HG03565 (cell line): Measurements from ENCODE around the gene TEX48.
A peak's percentile ranks its signal among the peaks of the same experiment; 100 is the strongest.

ENCODE experiments used
- ATAC-seq: cut with Tn5 transposase; IDR thresholded peaks from one replicate; pipeline ENCODE4 v1.9.1; 2021; ENCODE audit warnings: mild to moderate bottlenecking, moderate library complexity; ENCODE audit not compliant: unreplicated experiment

The TEX48 gene

DNA sequence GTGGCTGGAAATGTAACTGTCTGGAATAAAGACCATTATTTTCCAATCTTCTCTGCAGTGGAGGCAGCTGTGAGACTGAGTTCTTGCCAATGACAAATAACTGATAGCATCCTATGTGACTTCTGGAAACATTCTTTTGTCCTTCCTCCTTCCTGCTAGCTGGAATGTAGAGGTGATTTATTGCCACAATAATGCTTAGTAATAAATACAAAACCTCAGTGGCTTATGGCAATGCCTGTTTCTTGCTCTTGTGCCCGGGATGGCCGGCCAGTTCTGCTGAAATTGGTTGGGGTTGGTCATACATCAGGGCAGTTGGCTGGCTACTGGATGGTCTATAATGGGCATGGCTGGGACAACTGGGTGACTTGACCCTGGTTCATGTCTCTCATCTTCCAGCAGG lies 12.2 kb upstream of the TEX48 start:
- ATAC-seq: no peak

DNA sequence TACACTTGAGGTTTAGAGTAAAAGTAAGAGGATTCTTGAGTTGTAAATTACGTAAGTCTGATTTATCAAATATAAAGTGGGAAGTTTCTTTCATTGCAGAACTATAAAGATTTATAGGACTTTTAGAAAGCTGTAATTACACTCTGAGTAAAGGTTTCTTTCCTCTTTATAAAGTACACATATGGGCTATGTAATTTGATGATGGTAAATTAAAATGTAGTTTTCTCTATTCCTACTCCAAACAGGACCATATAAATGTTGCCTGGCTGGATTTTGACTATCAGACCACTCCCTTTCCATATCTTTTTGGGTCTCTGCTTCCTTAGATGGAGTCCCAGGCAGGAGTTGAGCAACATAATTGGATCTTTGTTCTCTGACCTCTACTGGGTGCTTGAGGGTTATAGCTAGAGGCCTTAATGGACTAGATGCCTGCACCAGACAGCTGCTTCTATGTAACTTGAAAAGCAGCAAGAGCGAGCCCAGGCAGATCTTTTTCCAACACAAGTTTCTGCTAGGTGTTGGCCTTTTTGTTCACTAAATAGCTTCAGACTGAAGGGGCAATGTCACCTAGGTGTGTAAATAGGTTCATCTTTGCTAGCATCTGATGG lies 11.4 kb upstream of the TEX48 start:
- no peak for ATAC-seq

DNA sequence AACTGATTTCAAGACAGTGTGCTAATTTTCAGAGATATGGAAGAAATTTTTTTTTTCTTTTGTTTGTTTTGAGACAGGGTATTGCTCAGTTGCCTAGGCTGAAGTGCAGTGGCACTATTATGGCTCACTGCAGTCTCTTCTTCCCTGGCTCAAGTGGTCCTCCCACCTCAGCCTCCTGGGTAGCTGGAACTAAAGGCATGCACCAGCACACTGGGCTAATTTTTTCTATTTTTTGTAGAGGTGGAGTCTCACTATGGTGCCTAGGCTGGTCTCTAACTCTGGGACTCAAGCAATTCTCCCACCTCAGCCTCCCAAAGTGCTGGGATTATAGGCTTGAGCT lies 9.9 kb upstream of the TEX48 start:
- no peak for ATAC-seq

DNA sequence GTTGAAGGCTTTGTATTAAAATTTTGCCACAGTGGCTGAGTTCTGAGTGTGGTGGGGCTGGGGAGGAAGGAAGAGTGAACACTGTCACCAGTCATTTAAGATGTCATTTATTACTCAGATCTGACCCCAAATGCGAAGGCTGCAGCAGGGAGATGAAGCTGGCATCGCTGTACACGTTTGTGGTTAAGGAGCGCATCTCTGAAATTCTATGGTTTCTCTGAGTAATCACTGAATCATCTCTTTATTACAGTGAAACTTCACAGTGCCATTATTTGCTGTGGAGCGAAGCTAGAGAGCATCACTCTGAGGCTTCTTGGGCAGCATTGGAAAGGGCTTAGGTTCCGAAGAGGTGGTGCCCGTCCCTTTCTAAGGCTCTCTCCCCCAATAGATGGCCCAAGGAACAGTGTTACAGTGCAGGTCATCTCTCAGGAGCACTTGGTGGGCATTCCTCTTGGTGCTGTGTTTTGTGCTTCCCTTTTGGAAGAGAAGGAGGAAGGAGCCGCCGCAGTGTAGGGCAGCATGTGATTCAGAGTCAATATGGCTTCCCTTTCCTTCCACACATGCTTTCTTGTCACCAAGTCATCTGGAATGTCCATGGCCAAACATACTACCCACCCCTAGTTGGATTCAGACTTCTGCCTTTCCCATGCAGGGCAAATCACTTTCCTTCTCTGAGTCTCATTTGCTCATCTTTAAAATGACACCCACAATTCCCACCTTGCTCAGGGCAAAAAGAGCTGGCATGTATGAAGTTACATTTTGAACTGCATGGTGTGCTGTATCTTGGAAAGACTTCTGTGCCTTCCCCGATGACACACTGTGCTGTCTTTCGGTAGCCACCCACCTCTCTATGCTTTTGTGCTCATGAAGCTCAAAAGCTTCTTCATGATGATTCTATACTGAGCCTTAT lies 9.3 kb upstream of the TEX48 start:
- ATAC-seq: peak; percentile 72

DNA sequence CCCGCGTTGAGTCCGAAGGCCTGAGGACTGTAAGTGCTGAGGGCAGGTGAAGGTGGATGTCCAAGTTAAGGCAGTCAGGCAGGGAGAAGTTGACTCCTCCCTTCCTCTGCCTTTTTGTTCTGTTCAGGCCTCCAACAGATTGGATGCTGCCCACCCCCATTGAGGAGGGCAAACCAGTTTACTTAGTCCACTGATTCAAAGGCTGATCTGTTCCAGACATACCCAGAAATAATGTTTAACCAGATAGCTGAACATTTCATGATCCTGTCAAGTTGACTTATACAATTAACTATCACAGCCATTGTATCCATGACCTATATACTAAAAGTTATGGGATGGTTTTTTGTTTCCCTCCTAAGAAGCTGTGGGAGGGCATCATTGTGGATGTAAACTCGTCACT lies 8.3 kb upstream of the TEX48 start:
- ATAC-seq: no peak

DNA sequence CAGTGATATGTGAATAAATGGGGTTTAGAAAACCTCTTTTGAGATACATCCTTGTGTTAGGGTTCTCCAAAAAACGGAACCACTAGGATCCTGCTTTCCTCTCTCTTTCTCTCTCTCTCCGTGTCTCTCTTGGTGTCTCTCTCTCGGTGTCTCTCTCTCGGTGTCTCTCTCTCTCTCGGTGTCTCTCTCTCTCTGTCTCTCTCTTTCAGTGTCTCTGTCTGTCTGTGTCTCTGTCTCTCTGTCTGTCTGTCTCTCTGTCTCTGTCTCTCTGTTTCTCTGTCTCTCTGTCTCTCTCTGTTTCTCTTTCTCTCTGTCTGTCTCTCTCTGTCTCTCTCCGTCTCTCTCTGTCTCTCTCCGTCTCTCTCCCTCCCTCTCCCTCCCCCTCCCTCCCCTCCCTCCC lies 7.8 kb upstream of the TEX48 start:
- ATAC-seq: no peak

DNA sequence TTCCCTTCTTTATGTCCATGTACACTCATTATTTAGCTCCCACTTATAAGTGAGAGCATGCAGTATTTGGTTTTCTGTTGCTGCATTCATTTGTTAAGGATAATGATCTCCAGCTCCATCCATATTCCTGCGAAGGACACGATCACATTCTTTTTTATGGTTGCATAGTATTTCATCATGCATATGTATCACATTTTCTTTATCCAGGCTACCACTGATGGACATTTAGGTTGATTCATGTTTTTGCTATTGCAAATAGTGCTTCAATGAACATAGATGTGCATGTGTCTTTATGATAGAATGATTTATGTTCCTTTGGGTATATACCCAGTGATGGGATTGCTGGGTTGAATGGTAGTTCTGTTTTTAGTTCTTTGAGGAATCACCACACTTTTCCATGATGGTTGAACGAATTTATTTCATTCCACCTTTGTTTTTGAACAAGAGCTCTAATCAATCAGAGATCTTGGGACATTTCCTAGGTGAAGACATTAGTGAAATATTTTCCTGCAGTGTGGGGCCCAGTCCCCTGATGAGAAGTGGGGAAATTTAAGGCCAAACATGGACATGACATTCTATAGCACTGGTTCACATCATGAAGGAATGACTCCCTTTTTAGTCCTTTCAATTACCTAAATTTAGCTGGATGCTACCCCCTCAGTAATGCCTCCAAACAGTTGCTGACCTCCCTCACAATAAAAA lies 7.1 kb upstream of the TEX48 start:
- ATAC-seq: no peak

DNA sequence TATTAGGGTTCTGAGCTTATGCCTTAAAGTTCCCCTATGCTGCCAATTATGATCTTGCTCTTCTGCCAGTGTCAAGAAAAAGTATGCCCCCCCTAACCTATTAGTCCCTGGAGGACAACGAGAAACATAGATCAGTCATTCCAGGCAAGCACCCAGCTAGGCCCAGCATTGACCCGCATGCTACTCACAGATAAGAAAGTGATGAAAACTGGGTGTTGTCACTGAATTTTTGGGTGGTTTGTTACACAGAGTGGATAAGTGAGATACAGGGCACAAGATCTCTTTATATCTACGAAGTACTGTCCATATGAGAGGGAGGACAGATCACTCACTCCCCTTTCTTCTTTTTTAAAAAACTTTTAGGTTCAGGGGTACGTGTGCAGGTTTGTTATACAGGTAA lies 6.4 kb upstream of the TEX48 start:
- no peak for ATAC-seq

DNA sequence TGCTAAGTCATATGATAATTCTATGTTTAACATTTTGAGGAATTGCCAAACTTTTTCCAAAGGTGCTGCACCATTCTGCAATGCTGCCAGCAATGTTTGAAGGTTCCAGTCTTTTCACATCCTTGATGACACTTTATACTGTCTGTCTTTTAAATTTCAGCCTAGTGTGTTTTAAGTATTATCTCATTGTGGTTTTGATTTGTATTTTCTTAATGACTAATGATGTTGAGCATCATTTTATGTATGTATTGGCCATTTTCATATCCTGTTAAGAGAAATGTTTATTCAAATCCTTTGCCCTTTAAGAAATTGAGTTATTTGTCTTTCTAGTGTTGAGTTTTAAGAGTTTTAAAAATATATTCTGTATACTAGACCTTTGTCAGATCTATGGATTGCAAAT lies 5.0 kb upstream of the TEX48 start:
- no peak for ATAC-seq

DNA sequence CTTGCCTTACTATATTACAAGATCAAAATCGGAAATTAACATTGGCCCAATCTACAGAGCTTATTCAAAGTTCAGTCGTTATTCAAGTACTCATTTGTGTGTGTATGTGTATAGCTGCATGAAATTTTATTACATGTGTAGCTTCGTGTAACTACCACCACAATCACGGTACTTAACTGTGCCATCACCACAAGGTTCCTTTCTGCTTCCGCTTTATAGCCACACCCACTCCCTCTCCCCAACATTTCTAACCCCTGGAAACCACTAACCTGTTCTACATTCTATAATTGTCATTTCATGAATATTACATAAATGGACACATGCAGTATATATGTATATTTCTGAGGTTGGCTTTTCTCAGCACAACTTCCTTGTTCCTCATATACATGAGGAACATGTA lies 4.0 kb upstream of the TEX48 start:
- no peak for ATAC-seq

DNA sequence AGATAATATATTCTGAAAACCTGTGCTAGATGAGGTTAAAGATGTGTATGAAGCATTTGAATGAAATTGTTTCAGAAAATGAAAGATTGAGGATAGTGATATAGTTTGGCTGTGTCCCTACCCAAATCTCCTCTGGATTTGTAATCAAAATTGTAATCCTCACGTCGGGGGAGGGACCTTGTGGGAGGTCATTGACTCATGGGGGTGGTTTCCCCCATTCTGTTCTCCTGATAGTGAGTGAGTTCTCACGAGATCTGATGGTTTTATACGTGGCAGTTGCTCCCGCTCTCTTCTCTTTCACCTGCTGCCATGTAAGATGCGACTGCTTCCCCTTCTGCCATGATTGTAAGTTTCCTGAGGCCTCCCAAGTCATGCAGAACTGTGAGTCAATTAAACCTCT lies 2.0 kb upstream of the TEX48 start:
- no peak for ATAC-seq

DNA sequence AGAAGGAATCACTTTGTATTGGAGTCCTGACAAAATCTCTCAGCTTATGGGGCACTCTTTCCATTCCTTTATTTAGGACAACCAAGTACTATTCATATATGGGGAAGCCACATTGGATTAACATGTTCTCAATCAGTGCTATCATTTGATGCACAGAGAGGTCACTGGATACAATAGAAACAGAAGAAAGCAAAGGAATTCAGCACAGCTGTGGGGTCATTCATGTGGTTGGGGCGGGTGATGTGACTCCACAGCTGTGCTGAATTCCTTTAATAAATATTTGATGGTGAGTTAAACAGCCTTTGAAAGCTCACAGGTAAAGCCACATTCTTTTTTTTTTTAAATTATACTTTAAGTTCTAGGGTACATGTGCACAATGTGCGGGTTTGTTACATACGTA lies 854 bp upstream of the TEX48 start:
- no peak for ATAC-seq

DNA sequence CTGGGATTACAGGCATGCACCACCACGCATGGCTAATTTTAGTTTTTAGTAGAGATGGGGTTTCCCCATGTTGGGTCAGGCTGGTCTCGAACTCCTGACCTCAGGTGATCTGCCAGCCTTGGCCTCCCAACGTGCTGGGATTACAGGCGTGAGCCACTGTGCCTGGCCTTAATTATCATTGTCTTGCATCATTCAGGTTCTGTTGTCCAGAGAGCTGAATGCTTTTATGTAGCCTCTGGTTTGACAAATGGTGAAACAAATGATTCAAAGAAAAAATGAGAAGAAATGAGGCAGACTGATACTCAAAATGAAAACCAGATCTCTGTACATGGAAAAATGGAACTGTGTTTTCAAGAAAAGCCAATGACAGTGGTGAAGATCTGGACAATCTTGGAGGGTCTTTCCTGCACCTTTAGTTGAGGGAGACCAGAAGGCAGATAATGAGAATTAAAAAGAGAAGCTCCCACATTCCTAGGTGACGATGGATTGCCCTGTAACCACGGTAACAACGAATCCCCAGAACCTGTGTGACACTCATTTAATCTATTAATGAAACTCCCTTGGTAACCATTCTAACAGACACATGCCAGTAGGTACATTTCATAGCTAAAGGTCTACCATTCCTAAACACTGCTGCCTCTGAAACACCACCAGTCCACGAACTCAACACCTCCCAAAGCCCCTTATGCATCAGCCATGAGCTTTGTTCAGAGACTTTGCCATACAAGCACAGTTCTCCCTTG lies 1.6 kb downstream of the TEX48 start:
- no peak for ATAC-seq

DNA sequence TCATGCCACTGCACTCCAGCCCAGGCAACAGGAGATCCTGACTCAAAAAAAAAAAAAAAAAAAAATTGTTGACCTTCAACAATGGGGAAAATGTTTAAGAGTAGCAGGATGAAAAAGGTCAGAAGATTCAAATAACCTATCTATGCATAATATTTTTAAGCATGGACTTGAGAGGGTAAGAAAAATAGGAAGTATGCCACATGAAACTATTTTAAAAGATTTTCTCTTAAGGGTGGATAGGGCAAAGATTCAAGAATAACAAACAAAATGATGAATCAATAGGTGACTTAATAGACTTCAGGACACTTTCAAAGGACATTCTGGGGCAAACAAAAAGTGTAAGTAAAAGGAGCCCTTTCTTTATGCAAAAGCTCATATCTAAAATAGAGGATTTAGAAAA lies 3.2 kb downstream of the TEX48 start:
- ATAC-seq: no peak

DNA sequence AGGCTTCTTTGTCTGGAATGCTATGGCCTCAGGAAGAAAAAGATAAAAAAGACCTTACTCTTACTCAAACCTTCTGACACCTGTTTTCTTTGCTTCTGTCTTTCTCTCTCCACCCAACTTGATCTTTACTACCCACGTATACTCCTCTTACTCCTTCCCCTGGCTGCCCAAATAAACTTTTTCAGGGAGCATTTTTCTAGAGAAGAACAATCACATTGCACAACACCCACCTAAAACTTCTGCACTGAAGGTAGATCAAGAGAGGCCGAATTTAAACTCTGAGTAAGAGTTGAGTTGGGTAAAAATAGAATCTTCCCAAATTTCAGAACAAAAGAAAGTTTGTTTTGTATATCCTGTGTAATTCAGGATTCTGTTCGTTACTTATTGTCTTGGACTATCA lies 3.9 kb downstream of the TEX48 start:
- no peak for ATAC-seq

DNA sequence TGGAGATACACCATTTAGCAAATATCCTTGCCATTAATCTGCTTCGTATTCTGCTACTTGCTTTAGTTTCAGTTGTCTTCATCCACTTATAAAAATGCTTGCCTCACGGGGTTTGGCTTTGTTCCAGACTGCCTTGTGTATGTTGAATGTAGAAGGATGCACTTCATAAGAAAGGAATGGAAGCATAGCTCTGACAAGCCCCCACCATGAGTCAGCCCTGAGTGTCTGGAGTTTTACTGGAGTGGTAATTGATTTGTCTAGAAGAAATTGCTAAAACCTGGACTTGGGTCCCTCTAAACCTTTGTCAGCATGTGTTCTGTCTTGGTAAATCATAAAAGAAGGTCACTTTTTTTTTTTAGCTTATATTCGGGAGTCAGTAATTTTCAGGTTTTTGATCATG lies 4.6 kb downstream of the TEX48 start:
- ATAC-seq: no peak

DNA sequence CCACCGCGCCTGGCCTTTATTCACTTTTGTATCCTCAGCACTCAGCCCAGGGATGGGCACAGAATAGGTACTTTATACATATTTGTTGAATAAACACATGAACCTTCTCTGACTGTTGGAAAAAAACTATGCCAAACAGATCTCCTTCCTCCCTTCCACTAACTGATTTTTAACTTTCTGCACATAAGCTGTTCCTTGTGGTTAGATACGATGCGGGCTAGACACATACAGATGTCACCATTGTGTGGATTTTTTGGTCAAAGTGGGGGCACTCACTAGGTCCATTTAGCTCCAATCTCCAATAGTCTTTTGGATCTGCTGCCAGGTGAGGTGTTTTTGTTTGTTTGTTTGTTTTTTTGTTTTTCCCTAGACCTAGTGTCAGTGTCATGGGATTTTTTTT lies 5.1 kb downstream of the TEX48 start:
- ATAC-seq: no peak

DNA sequence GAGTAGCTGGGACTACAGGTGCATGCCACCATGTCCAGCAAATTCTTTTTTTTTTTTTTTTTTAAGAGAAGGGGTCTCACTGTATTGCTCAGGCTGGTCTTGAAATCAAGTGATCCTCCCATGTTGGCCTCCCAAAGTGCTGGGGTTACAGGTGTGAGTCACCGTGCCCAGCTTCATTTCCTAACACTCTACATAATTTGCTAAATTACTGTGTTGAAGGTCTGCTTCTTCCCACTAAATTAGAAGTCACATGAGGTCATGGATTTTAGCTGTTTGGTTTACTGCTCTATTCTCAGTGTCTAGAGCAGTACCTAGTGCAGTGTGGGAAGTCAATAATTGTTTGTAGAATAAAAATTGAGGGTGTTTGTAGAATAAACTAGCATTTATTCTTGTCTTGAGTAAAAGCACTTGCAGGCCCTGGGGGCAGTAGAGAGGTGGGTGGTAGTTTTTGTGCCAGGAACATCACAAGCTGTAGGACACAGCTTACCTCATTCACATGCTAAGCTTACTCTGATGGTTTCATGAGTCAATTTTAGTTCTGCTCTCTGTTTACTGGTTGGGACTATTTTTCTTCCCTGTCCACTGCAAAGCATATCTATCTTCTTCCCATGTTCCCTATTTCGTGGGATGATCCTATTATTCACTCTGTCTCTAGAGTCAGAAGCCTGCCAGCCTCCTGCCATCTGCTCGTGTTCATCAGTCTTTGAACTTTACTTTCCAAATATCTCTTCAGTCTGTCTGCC lies 7.0 kb downstream of the TEX48 start:
- ATAC-seq: no peak

DNA sequence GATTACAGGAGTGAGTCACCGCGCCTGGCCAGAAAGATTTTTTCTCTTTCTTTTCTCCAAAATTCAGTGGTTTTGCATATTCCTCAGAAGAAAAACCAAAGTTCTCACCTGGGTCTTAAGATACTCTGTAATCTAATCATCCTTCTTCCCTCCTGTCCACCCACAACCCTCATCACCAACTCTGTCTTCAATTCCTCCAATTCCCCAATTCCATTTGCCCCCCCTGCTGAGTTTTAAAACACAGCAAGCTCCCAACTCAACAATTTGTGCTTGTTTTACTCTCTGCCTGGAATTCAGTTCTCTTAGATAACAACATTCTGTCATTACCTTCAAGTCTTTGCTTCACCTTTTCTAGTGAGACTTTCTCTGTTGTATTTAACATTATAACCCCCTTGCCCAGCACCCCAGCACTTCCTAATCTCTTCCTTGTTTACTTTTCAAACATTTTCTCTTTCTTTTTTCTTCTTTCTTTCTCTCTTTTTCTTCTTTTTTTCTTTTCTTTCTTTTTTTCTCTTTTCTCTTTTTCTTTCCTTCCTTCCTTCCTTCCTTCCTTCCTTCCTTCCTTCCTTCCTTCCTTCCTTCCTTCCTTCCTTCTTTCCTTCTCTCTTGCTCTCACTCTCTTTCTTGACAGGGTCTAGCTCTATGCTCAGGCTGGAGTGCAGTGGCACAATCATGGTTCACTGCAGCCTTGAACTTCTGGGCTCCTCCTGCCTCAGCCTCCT lies 7.8 kb downstream of the TEX48 start:
- ATAC-seq: no peak

DNA sequence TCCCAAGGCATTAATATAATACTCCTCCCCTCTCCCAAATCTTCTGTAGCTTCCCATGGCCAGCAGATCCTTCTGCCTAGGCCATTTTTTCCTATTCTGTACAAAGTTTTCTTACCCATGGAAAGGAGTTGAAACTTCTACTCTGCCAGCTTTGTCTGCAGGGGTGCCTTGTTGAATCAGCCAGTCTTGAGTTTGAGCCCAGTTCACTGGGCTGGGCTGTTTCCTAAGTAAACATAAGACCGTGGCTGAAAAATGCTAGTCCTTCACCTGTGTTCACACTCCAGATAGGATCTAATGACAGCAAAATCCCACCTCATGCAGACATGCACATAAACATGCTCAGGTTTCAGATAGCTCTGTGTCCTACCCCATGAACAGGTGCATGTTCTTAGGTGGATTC lies 10.4 kb downstream of the TEX48 start:
- ATAC-seq: no peak
